Activated CD8-positive, alpha-beta T cell treated with anti-CD3 and anti-CD28 coated beads, Interleukin-2, amount 10 ng/mL, durations not matched to agents 7 days and 5 days (primary cell): ENCODE results near the gene SLCO2A1. TPM values are rescaled to one million over a fixed set of nuclear protein-coding genes. Genes with fewer than 3 reads are reported as not detected.

Experiments
- ATAC-seq: fragments of 150-1000 bp; cut with Tn5 transposase; one replicate; pipeline ENCODE4 v1.10.0; 2021; ENCODE audit warnings: moderate library complexity
- CTCF ChIA-PET: fragments of 350-600 bp; sonication (Branson Sonifier 250); formaldehyde crosslinking; loops from one replicate; lab custom pipeline; 2021; ENCODE audit warnings: antibody characterized with exemption; lab: Charles Lee
- POLR2A ChIA-PET: fragments of 350-600 bp; sonication (Branson Sonifier 250); formaldehyde crosslinking; loops from one replicate; lab custom pipeline; 2021; ENCODE audit warnings: antibody characterized with exemption; lab: Charles Lee
- DNase-seq: peaks from one replicate; pipeline ENCODE4 v3.0.0-alpha.2; 2020
- H3K27ac Mint-ChIP-seq: one replicate; pipeline ENCODE4 v1.8.0; 2021; ENCODE audit warnings: mild to moderate bottlenecking, mixed read lengths
- H3K27me3 Mint-ChIP-seq: one replicate; pipeline ENCODE4 v1.8.0; 2021; ENCODE audit warnings: low read depth, mixed read lengths
- H3K36me3 Mint-ChIP-seq: one replicate; pipeline ENCODE4 v1.8.0; 2021; ENCODE audit warnings: low read depth, mixed read lengths
- H3K4me1 Mint-ChIP-seq: one replicate; pipeline ENCODE4 v1.8.0; 2021; ENCODE audit warnings: low read depth, mixed read lengths
- H3K4me3 Mint-ChIP-seq: one replicate; pipeline ENCODE4 v1.8.0; 2021; ENCODE audit warnings: mild to moderate bottlenecking, mixed read lengths
- H3K9me3 Mint-ChIP-seq: one replicate; pipeline ENCODE4 v1.8.0; 2022; ENCODE audit warnings: mixed read lengths; ENCODE audit not compliant: insufficient read depth
- total RNA-seq, 2 experiments: library from RNA; stranded (reverse); gene quantifications; one replicate each; pipeline ENCODE4 v1.2.3, GENCODE V29; 2021

The SLCO2A1 gene
- total RNA-seq, result not detected

DNA sequence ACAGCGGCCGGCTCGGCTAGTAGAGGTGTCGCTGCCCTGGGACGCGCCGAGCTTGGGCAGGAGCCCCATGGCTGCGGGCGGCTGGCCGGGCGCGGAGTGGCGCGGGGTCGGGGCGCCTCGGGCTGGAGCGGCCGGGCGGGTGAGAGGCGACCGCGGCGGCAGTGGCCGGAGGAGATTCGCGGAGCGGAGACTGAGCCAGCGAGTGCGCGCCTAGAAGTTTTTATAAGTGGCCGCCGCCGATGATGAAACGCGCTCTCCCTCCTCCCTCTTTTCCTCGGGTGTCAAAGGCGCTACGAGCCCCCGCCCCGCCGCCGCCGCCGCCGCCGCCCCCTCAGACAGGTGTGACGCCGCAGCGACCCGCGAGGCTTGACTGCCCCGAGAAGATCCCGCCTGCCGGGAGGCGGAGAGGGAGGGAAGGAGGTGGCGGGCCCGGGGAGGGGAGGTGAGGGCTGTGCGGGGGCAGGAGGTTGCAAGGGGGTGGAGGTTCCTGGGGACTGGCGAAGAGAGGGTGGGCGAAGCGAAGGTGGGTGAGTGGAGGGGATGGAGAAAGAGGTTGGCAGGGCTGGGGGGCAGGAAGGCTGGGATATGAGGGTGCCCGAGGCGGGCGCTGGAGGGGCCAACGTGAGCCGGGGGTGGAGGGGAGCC lies at the start of gene SLCO2A1:
Gene SLCO2A1, minus strand, starts transcription at position 192 of the 645 bp plus-strand sequence. Its CDS starts 123 bp downstream, at position 69.
- H3K4me1 Mint-ChIP-seq, result peaks cover 6% of the 10 kb centered on the region
- ATAC-seq (peak; percentile 11), DNase-seq (no peak)
- H3K9me3 Mint-ChIP-seq, result no peaks in the 10 kb centered on the region
- peak within 1 kb of the TSS; percentile 51 for H3K4me3 Mint-ChIP-seq
- no peak within 1 kb of the TSS for H3K27ac Mint-ChIP-seq
- ChIA-PET CTCF (no interaction called here), POLR2A (no interaction called here)
- peaks cover 47% of the 10 kb centered on the region for H3K27me3 Mint-ChIP-seq
- no peaks in the 10 kb centered on the region for H3K36me3 Mint-ChIP-seq

DNA sequence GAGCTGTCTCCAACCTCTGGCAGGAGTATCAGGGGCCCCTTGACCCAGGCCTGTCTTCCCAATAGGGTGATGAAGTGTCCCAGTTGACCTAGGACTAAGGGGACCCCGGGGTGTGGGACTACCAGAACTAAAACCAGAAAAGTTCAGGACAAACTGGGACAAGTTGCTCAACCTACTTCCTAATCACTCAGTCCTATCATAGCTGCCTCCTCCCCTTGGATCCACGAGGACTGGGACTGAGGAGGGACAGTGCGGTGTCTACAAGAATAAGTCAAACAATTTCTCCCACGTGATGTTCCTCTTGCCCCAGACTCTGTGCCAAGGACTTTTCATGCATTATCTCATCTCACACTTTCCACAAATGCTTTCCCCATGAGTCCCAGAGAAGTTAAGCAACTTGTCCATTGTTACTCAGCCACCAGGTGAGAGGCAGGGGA lies 49.4 kb upstream of the SLCO2A1 start:
- CTCF ChIA-PET, result no interaction called here
- peak; percentile 4 for DNase-seq
- no peak for ATAC-seq
- H3K27me3 Mint-ChIP-seq, result peaks cover 3% of the 10 kb centered on the region
- POLR2A ChIA-PET, result no interaction called here
- no peaks in the 10 kb centered on the region for H3K4me1 Mint-ChIP-seq
- H3K36me3 Mint-ChIP-seq, result no peaks in the 10 kb centered on the region
- no peak overlapping the region for H3K27ac Mint-ChIP-seq
- no peak overlapping the region for H3K4me3 Mint-ChIP-seq
- H3K9me3 Mint-ChIP-seq, result no peaks in the 10 kb centered on the region

DNA sequence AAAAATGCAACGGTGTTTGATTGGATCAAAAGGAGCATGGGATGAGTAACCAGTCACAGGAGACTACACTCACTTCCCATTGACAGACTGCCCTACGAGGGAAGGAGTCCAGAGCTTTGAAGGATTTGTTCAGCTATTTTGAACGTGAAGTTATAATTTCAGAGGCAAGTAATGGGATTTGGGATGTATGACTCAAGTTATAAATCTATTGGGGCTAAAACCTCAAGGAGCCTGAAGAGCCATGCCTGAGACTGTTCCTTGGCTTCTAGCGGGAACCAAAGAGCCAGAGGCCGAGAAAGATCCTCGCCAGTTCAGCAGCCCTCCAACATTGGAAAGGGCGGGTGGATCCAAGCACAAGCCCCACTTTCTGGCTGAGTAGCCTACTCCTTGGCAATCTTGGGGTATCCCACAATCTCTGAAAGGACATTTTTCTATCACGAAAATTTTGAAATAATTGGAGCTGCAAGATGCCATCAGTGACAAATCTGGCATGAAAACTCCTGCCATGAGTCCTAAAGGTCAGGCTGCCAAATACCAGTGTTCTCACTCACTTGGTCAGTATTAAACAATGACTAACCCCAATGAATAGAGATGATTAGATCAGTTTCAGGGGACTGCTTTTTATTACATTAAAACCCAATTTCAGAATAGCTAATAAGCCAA lies 48.6 kb upstream of the SLCO2A1 start:
- H3K27me3 Mint-ChIP-seq, result peaks cover 3% of the 10 kb centered on the region
- POLR2A ChIA-PET, result no interaction called here
- H3K4me1 Mint-ChIP-seq, result no peaks in the 10 kb centered on the region
- no peaks in the 10 kb centered on the region for H3K36me3 Mint-ChIP-seq
- H3K9me3 Mint-ChIP-seq, result no peaks in the 10 kb centered on the region
- no peak for DNase-seq
- no peak overlapping the region for H3K4me3 Mint-ChIP-seq
- H3K27ac Mint-ChIP-seq, result no peak overlapping the region
- no peak for ATAC-seq
- CTCF ChIA-PET, result no interaction called here

DNA sequence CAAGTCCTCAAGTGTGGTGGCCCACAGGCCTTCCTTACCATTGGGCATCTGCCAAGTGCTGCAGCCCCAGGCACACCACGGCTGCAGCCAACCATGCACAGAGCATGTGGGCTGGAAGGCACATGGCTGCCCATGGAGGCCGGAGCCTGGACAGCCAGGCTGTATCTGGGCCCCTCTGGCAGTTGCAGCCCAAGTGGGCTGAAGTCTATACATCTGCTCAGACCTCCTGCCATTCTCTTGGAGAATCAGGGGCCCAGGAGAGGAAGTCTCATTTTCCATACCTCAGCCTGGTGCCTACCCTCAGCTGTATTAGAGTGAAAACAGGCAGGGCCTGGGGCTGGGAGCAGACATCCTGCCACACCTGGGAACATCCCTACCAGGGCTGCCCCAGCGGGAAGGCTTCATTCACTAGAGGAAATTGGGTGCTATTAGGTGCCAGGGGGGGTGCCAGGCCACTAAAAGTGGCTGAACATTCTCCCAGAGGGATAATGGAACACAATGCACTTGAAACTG lies 48.0 kb upstream of the SLCO2A1 start:
- Mint-ChIP-seq H3K9me3 (no peaks in the 10 kb centered on the region), H3K36me3 (no peaks in the 10 kb centered on the region), H3K4me3 (no peak overlapping the region), H3K27me3 (peaks cover 3% of the 10 kb centered on the region), H3K27ac (no peak overlapping the region), H3K4me1 (no peaks in the 10 kb centered on the region)
- DNase-seq, result no peak
- ChIA-PET CTCF (no interaction called here), POLR2A (interaction anchor here (0.6 kb wide), 1 partner anchor 18 kb away, joined by 5 read pairs; no protein-coding TSS in a partner anchor)
- no peak for ATAC-seq

DNA sequence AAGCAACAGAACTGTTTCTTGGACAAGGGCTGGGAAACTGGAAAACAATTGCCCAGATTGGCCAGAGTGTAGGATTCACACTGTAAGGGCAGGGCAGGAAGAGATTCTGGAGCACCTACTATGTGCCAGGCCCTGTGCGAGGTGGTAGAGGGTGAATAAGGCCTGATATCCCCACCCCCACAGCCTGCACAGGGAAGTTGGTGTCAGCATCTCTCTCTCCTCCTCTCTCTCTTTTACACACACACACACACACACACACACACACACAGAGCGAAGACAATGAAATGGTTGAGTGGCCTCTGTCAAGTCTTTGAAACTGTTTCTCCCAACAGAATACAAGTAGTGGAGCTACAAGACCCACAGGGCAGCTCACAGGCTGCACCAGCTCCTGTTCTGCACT lies 47.1 kb upstream of the SLCO2A1 start:
- CTCF ChIA-PET, result no interaction called here
- H3K36me3 Mint-ChIP-seq, result no peaks in the 10 kb centered on the region

DNA sequence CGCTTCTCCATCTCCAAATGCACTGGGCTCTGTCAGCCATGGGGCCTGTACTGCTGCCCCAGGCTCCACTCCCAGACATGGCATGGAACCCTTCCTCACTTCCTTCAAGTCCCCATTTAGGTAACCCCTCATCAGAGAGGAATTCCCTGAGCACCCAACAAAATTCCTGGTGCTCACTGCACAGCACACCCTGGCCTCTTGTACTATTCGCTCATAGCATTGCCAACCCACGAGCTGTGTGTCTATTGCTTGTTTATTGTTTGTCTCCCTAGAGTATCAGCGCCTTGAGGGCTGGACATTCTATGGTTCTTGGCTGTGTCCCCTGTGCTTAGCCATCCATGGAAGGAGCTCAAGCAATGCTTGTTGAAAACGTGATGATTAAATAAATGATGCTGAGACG lies 46.1 kb upstream of the SLCO2A1 start:
- no peak overlapping the region for H3K4me3 Mint-ChIP-seq
- peaks cover 3% of the 10 kb centered on the region for H3K27me3 Mint-ChIP-seq
- H3K27ac Mint-ChIP-seq, result no peak overlapping the region
- no peak for DNase-seq
- H3K9me3 Mint-ChIP-seq, result no peaks in the 10 kb centered on the region
- H3K36me3 Mint-ChIP-seq, result no peaks in the 10 kb centered on the region
- POLR2A ChIA-PET, result no interaction called here
- no peaks in the 10 kb centered on the region for H3K4me1 Mint-ChIP-seq
- CTCF ChIA-PET, result no interaction called here
- no peak for ATAC-seq

More for the DNA sequence above, 47.1 kb upstream of the SLCO2A1 start:
- DNase-seq (no peak), ATAC-seq (no peak)
- Mint-ChIP-seq H3K4me1 (no peaks in the 10 kb centered on the region), H3K4me3 (no peak overlapping the region), H3K9me3 (no peaks in the 10 kb centered on the region), H3K27me3 (peaks cover 3% of the 10 kb centered on the region), H3K27ac (no peak overlapping the region)
- POLR2A ChIA-PET, result interaction anchor here (0.6 kb wide), 1 partner anchor 17 kb away, joined by 5 read pairs; no protein-coding TSS in a partner anchor

DNA sequence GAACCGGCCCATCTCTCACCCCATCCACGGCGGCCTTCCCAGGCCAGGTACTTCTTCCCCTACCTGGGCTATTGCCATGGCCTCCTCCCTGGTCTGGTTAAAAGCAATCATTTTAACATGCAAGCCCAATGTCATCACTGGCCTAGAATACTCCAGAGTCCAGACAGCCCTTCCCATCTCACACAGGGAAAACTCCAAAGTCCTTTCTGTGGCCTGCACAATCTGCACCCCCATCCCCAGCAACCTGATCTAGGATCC lies 45.8 kb upstream of the SLCO2A1 start:
- Mint-ChIP-seq H3K27me3 (peaks cover 3% of the 10 kb centered on the region), H3K4me1 (no peaks in the 10 kb centered on the region), H3K27ac (no peak overlapping the region), H3K9me3 (no peaks in the 10 kb centered on the region), H3K36me3 (no peaks in the 10 kb centered on the region), H3K4me3 (no peak overlapping the region)
- ChIA-PET POLR2A (no interaction called here), CTCF (no interaction called here)
- DNase-seq, result no peak
- ATAC-seq, result no peak

DNA sequence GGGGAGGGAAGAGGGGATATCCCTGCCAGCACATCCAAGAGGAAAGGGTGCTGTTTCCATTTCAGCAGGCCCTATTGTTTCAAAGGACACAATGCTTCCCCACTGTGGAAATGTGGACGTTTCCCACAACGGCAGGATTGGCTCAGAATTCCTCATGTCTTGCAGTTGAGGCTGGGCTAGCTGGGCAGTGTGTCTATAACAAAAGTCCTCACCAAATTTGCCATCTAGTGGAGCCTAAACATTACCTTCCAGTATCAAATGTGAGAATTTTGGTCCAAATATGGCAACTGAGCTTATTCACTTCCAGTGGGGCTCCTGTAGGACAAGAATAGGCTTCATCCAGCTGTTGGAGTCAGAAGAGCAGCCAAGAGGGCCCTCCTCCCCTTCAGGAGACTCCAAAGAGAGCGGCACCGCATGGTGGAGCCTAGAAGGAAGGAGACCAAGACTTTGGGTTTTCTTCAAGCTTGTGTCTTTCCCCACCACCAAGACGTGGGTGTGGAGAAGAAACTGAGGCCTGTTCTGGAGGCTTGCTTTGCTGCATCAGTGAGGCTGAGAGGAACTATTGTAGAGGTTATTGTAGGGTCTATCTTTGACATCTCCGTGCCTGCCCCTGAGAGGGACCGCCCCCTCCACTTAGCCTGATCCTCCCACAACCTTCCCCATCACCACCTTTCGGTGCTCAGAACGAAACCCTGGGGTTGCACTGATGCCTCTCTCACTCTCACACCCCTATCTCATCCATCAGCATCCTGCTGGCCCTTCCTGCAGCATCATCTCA lies 45.3 kb upstream of the SLCO2A1 start:
- H3K27ac Mint-ChIP-seq, result no peak overlapping the region
- no peaks in the 10 kb centered on the region for H3K9me3 Mint-ChIP-seq
- ATAC-seq (no peak), DNase-seq (no peak)
- H3K27me3 Mint-ChIP-seq, result peaks cover 3% of the 10 kb centered on the region
- CTCF ChIA-PET, result no interaction called here
- H3K36me3 Mint-ChIP-seq, result no peaks in the 10 kb centered on the region
- POLR2A ChIA-PET, result no interaction called here
- no peak overlapping the region for H3K4me3 Mint-ChIP-seq
- H3K4me1 Mint-ChIP-seq, result no peaks in the 10 kb centered on the region

DNA sequence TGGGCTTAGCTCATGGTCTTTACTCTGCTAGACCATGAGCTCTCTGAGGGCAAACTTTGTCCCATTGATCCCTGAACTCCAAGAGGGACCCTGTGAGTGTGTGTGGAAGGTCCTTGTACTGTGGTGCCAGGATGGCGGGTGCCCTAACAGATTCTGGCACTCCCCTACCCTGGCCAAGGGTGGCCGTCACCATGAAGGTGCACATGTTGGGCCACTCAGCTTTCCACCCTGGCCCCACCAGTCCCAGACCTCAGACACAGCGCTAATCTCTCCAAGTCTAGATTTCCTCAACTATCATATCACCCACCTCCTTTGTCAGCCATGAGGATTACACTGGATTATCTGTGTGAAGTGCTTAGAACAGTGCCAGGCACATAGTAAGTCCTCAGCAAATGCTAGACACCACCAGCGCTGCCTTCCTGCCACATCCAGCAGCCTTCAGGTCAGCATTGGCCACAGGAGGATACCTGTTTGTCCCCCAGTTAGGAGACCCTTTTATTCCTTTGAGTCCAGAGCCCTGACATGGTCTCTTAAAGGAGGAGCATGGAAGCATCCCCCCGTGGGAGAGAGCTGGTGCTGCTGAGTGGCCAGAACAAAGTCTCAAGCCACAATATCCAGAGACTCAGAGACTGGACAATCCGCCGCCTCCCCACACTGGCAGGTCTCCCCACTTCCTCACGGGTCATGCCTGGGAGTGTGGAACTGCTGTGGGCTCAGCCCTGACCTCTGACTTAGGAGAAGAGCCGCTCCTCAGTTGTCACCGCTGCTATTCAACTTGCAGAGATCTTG lies 44.5 kb upstream of the SLCO2A1 start:
- H3K9me3 Mint-ChIP-seq, result no peaks in the 10 kb centered on the region
- ATAC-seq, result no peak
- ChIA-PET CTCF (no interaction called here), POLR2A (no interaction called here)
- no peak overlapping the region for H3K4me3 Mint-ChIP-seq
- no peak overlapping the region for H3K27ac Mint-ChIP-seq
- H3K27me3 Mint-ChIP-seq, result peaks cover under 1% of the 10 kb centered on the region
- H3K4me1 Mint-ChIP-seq, result no peaks in the 10 kb centered on the region
- no peak for DNase-seq
- no peaks in the 10 kb centered on the region for H3K36me3 Mint-ChIP-seq

DNA sequence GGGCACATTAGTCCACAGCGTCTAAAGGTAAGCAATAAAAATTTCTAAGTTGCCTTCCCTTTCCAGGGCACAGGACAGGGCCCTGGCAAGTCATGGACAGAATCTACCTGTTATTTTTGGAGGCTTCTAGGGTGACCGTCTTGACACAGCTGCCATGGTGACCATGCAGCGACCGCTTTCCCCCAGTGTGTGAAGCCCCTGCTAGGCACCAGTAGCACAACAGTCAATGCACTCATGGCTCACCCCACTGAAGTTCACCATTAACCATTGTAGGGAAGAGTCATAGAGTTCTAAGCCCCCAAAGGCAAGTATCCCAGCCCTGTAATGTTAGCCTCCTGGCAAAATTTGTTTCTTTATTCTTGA lies 43.8 kb upstream of the SLCO2A1 start:
- DNase-seq (no peak), ATAC-seq (no peak)
- no peak overlapping the region for H3K4me3 Mint-ChIP-seq
- POLR2A ChIA-PET, result no interaction called here
- no peaks in the 10 kb centered on the region for H3K4me1 Mint-ChIP-seq
- H3K36me3 Mint-ChIP-seq, result no peaks in the 10 kb centered on the region
- no peak overlapping the region for H3K27ac Mint-ChIP-seq
- H3K27me3 Mint-ChIP-seq, result no peaks in the 10 kb centered on the region
- H3K9me3 Mint-ChIP-seq, result no peaks in the 10 kb centered on the region
- CTCF ChIA-PET, result no interaction called here

DNA sequence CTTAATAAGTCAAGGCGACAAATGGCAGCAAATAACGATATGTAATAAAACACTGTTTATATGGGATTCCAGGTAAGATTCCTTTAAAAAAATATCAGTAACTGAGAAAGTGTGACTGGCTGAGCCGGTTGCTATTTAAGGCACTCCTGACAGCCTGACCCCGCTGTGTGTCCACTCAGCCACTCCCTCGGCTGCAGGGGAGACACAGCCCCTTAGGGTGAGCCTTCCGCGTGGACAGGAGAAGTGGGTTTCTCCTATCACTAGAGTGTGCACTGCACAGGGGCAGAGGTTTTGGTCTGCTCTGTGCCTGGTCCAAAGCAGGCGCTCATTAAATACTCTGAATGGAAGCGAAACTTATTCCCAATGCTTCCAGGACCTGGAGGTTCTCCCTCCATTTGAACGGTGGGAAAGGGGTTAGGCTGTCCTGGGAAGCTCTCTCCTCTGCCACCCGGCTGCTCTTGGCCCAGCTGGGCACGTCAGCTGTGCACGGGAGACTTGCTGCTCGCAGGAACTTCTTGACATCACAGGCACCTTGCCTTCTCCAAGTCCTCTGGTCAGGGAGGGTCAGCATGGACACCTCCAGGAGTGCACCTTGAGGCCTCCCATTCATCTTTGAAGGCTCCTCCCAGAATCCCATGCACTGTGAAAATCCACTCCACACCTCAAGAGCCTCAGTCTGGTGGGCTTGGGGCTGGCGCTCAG lies 43.3 kb upstream of the SLCO2A1 start:
- Mint-ChIP-seq H3K9me3 (no peaks in the 10 kb centered on the region), H3K27ac (no peak overlapping the region), H3K4me3 (no peak overlapping the region), H3K27me3 (no peaks in the 10 kb centered on the region), H3K4me1 (no peaks in the 10 kb centered on the region), H3K36me3 (no peaks in the 10 kb centered on the region)
- CTCF ChIA-PET, result no interaction called here
- POLR2A ChIA-PET, result no interaction called here
- no peak for ATAC-seq
- DNase-seq, result no peak
